A204.1 (cell line): ENCODE data around the gene SNX8.

Source experiments
- FAIRE-seq: peaks from 2 replicates; lab custom pipeline; 2012; peaks lifted over from hg19 to GRCh38; lab: Jason Lieb, UNC

SNX8 gene

DNA sequence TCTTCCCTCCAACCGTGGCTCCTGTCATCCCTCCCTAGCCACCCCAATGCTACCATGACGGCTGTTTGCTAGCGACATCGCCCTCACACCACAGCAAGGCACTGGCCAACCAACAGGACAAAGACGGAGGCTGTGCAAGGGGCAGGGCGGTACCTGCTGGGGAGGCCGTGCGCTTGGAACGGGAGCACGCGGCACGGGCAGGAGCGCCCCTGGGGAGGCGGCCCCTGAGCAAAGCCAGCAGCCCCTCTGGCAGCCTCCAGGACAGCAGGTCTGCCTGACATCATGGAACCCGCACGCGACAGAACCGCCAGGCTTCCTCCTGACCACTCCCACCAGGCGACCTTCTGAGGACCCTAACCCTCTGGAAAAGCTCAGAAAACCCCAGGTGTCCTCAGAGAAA, 94.2 kb downstream of the SNX8 start:
- FAIRE-seq, result no peak

DNA sequence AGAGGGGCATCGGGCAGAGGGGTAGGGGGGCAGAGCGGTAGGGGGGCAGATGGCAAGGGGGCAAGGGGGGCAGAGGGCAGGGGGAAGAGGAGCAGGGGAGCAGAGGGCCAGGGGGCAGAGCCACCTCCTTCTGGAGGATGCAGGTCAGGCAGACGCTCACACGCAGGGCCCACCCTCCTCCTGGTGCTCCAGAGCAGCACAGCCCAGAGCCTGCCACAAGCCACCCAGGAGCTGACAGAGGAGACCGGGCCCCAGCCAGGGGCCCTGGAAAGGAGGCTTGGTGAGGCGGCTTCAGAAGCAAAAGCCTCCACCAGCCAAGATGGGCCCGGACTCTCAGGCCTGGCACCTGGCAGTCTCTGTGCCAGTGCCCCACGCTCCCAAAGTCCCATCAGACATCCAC, 94.6 kb downstream of the SNX8 start:
- no peak for FAIRE-seq

DNA sequence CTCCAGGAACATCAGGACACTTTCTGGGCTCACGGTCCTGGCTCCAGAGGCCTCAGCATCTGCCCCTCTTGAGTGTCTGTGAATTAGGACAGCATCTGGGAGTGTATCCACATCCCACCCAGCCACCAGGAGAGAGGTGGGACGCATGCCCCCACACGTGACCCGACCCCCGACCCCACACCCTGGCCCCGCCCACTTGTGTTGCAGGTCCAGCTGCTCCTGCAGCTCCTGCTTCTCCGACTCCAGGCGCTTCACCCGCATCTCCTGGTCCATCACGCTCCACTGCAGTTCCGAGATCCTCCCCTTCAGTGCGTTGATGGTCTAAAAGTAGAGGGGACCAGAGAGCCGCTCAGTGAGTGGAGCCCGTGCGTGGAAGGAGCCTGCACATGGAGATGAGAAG, 95.1 kb downstream of the SNX8 start:
- FAIRE-seq, result no peak

DNA sequence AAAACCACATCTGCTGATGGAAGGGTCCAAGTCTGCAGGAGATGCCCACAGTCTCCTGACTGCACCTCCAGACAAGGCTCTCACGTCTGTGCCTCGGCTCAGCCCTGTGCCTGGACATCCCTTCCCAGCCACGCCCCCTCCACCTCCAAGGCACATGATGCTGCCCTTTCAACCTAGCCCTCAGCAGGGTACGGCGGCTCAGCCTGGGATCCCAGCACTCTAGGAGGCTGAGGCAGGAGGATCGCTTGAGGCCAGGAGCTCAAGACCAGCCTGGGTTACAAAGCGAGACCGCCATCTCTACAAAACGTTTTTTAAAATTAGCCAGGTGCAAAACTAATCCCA, 95.8 kb downstream of the SNX8 start:
- FAIRE-seq, result no peak

DNA sequence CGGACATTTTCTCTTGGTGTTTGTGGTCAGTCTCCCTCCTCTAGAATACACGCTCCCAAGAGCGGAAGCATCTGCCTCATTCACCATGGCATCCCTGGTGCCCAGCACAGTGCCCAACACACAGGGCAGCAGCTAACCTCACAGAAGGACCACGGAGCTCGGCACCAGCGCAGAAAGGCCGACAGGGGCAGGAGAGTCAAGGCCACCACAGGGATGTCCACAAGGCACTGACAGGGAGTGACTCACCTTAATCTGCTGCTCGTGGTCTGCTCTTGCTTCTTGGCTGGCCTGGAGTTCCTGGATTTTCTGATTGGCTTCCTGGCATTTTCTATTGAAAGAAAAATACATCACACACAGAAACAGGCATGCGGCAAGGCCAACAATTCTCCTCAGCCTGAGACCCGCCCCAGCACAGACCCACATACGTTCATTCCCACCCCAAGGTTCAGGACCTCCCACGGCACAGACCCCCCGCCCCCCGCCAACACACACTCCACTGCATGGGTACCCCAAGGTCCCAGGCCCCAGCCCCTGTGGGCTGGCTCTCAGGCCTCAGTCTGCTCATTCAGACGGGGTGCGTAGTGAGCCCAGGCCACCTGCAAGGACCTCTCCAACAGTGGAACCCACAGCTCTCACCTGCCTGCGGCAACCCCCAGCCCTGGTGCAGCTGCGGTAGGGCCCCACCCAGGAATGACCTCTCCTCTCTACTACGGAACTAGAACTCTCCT, 96.4 kb downstream of the SNX8 start:
- no peak for FAIRE-seq

DNA sequence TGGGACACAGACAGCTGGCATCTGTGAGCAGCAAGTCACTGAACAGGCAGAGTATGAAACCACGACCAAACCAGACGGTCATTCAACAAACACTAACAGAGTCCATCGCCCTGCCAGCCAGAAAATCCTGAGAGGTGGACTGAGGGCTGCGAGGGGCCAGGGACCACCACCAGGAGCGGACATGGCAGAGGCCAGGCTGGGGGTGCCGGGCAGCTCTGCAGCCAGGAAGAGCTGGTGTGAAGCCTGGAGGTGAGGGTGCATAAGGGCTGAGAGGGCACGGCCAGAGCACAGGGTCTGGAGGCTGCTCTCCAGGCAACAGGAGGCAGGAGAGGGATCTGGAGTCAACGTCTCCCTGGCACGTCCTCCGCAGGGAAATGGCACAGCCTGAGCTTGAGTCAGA, 97.0 kb downstream of the SNX8 start:
- FAIRE-seq, result no peak

DNA sequence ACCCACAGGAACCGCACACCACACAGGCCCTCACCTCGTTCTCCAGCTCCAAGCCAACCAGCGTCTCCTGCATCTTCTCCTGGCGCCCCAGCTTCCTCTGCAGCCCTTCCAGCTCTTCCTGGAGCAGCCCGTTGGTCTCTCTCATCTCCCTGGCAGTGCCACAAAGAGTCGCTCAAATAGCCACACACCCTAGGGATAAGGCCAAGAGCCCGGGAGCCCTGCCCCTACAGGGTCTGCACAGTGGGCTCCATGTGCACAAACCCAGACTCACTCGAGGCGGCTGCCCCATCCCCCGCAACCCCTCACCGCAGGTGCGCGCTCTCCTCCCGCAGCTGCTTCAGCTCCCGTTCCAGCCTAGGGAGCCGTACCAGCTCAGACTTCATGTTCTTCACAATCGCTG, 98.4 kb downstream of the SNX8 start:
- FAIRE-seq, result no peak

DNA sequence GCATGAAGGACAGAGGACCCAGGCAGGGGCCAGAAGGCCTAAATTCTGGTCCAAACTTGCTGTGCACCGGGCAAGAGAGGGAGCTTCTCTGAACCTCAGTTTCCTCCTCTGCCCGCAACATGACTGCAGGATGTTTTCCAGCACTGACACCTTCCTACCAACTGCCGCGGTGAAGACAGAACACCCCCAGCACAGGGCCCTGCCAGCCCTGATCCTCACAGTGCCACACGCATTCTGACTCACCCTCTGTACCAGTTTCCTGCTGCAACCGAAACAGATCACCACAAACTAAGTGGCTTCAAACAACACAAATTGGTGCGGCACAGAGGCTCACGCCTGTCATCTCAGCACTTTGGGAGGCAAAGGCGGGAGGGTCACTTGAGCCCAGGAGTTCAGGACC, 99.6 kb downstream of the SNX8 start:
- FAIRE-seq, result no peak

DNA sequence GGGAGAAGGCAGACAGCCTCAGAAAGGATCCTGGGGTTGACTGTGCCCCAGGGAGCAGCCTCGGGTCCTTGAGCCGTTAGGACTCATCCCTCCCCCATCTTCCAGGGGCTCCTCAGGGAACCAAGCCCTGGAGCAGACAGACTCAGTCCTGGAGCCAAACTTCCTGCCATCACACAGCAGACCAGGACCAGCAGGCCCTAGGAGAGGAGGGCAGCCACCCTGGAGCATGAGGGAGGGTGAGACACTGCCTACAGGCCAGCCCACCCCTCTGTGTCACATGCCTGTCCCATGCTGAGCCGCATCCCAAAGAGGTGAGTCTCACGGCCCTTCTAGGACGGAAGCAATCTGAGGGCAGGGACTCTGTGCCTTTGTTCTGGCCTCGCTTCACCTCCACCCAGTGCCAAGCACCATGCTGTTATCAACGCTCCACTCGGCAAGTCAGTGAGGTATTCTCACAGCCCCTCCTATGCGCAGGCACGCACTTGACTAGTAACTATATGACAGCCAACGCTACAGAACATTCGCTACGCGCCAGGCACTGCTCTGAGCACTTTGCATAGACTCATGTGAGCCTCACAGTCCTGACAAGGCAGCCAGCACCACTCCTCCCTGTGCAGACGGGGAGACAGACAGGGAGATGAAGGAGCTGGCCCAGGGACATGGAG, 100.6 kb downstream of the SNX8 start:
- FAIRE-seq, result no peak

DNA sequence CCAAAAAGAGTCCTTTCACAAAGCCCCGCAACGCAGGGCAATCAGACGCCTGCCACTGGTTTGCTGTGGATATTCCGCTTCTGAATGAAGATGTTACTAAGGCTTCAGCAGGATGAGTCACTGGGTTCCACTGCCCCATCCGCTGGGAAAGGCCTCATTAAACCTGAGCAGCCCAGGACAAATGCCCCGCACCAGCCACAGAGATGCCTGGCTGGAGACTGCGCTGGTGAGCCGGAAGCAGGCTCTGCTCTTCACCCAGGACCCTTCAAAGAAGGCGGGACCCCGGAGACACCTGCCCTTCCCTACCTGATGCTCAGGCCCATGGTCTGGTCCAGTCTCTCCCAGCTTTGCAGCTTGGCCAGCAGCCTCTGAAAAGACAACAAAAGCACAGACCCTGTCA, 101.3 kb downstream of the SNX8 start:
- FAIRE-seq, result no peak

DNA sequence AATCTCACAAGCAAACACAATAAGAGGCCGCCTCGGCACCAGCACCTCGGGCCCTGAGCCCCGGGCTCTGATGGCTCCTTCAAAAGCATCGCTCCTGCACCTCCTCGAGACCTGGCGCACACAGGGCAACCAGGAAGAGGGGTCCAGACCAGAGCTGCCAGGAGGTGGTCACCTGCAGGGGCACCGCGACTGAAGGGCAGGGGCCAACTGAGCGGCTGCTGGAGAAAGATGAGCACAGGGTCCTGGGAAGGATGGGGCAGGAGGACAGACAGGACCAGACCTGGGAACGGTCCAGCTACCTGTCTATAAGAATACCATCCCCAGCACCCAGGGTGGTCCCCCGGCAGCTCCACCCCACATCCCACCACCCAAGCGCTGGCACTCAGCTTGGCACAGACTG, 102.3 kb downstream of the SNX8 start:
- no peak for FAIRE-seq

DNA sequence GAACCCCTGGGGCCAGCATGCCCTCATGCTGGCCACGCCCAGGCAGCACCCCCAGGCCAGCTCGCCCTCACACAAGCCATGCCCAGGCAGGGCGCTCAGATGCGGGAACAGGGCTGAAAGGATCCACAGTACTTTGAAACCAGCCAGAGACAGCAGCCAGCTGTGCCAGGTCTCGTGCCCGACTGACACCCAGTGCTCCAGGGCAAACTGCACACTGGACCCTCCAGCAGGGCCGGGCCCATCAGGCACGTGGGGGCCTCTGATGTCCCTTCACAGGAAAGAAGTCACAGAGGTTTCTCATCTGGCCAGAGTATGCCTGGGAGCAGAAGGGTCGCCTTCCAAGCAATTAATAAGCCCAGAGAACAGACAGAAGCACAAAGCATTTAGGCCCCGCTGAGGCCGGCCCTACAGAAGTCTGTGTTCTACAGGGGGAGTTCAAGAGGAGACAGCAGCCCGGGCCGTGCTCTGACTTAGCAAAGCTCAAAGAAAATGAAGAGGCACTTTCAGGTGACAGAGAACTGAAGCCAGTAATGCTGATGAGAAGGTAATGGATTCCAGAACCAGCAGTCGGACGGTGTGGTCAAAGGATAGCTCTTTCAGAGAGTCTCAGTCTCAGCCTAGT, 102.9 kb downstream of the SNX8 start:
- FAIRE-seq, result no peak

DNA sequence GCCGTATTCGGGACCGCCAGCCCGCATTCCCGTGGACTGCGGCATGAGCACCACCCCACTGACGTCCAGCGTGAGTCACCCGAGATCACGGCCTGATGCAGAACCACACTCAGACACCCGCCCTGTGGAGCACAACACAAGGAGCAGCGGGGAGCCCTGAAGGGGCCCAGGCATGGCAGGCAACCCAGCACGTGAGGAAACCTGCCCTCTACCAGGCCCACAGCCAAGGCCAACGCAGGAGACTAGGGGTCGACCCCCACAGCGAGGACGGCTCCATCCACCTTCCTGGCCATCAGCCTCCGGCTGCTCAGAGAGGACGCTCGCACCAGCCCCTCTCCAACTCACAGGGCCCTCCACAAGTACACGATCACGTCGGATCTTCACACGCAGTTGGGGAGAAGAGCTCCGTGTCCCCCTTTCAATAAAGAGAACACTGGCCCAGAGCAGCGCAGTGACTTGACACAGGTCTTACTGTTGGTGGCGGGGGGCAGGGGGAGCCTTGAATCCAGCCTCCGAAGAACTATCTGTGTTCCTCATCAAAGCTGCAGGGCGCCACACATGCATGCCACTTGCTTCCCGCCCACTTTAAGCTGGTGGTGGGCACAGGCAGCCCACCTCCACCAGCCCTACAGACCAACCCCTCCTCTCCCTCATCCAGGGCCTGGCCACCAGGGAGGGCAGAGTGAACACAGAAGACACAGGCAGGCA, 103.5 kb downstream of the SNX8 start:
- no peak for FAIRE-seq

DNA sequence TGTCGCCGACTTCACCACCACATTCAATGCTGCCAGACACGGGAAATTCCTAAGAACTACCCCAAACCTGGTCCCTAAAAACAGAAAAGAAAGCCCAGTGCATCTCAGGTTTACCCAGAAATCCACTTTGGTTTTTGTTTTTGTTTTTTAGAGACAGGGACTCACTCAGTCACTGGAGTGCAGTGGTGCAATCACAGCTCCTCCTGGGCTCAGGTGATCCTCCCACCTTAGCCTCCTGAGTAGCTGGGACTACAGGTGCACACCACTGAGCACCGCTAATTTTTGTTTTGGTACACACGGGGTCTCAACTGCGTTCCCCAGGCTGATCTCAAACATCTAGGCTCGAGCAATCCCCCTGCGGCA, 104.3 kb downstream of the SNX8 start:
- no peak for FAIRE-seq

DNA sequence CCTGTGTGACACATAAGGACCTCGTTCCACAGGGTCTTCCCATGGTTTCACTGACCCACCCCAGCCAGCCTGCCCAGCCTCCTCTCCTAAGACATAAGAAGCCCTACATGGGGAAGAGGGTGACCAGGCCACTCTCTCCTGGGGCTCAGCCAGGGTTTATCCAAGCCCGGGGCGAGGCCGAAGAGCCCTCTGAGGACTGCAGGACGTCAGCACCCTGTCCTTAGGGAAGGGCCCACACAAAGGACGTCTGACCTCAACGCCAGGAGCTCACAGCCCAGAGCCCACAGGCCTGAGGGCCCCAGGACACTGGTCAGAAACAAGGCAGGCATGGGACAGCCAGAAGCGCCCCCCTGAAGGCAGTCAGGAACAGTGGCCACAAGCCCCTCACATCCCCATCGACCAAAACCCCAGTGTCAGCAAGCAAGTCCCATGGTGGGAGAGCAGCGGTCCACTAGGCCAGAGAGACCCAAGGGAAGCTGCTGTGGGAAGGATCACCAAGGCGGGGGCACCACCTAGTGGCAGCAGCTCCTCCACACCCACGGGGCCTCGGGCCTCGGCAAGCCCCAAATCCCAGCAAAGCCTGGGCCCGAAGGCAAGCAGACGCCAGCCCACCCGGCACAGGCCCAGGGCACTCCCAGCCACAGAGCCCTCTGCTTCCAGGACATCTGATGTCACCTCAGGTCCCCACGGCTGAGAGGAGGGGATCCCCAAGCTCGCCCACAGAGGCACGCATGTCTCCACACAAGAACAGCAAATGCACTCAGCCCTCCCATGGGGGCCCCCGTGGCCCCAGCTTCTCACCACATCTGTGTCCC, 104.9 kb downstream of the SNX8 start:
- no peak for FAIRE-seq

DNA sequence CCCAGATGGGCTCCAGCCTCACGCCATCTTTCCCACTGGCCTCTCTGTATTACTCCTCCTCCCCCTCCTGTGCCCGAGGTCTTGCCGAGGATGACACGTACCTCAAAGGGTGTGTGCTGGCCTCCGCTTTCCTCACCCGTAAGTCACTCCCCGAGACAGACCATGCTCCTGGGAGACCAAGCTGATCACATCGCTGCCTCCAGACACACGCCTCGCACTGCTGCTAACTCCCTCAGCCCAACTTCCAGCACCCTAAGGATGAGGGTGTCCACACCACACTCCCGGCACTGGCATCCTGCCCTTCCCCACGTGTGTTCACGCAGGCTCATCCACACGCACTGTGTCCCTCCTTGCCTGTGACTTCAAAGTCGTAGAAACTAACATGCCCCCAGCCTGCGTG, 105.5 kb downstream of the SNX8 start:
- no peak for FAIRE-seq

DNA sequence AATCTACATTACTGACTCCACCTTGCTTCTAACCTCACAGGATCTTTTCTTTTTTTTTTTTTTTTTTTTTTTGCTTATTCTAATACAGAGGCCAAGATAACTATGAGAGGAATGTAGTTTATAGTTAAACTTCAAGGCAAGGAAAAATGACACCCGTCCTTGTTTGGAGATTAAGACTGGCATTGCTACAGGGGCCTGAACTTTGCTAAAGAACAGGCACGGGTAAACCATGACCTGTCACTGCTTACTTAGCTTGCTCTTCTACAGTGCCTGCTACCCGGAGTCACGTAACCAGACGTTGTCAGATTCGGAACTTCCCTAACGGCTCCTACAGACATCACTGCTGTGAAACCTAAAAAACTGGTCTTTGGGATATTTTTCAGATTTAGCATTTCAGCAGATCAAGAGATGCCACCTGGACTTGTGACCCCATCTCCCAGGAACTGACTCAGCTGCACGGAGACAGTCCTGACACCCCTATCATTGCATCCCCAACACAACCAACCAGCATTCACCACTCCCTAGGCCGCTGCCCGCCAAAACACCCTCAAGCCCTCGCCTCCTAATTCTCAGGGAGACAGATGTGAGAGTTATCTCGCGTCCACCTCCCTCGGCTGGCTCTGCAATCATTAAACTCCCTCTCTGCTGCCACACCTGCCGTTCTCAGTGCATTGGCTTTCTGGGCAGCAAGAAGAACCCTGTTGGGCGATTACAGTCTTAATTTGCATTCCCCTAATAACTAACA, 109.0 kb downstream of the SNX8 start:
- no peak for FAIRE-seq

DNA sequence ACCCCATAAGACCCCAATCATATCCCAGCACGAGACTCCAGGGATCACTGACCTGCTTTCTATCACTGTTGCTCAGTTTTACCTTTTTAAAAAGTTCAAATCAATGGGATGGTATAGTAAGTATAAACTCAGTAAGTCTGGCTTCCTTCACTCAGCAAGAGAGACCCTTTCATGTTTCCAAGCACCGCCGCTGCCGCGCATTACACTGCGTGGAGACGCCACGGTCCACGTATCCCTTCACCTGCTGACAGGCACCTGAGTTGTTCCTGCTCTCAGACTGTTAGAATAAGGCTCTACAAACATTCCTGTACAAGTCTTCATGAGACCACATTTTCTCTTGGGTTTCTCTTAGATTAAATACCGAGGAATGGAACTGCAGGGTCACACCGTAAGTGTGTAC, 109.8 kb downstream of the SNX8 start:
- no peak for FAIRE-seq

DNA sequence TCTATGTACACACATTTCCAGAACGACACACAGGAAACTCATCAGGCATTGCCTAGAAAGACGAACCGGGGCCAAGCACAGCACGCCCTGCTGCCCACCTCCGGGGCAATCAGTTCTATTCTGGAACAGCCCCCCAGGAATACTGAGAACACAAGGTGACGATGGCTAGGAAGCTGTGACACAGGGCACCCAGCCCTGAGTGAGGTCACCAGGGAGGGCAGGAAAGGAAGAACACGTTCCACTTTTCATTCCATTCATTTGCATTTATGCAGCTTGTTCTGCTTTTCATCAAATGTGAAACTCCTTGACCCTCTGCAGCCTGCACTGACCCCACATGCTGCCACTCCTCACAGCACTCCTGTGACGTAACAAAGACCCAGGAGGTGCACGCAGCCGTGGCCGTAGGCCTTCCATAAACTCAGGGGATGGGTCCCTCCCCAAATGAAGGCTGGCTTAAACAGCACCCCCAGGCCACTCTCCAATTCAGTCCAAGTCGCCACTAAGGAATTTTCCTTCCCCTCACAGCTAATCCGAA, 110.4 kb downstream of the SNX8 start:
- FAIRE-seq, result no peak

DNA sequence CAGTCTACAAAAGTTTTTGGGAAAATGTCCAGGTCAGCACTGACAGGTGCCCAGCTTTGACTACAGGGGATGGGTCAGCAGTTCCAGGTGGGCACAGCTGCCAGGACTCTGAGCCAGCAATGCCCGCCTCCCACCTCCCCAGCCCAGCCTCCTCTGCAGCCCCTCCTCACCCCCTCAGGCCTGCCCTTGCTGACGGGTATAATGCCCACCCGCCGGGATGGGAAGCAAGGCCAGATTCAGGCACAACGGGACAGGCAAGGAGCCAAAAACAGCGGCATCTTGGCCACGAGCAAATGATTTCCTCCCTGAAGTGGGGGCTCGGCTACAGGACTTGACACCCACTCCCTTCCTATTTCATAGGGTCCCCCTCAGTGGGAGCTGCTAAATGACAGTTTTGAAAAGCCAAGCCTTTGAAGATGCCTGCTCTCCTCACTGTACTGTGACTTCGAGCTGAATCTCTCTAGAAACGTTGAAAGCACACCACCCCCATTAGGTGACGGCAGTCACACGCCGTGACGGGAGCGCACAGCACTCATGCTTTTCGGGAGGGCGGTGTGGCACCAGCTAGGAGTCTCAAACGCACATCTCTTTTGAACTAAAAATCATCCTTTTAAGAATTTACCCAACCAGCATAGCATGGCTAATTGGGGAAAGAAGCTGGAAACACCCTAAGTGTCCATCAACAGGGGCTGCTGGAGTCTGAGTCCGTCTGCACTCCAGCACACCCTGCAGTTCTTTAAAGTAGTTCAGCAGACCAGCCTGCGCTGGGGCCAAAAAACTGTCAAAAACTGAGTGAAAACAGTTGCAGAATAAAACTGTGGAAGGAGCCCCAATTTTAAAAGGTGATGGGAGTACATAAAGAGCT, 111.1 kb downstream of the SNX8 start:
- FAIRE-seq, result no peak

DNA sequence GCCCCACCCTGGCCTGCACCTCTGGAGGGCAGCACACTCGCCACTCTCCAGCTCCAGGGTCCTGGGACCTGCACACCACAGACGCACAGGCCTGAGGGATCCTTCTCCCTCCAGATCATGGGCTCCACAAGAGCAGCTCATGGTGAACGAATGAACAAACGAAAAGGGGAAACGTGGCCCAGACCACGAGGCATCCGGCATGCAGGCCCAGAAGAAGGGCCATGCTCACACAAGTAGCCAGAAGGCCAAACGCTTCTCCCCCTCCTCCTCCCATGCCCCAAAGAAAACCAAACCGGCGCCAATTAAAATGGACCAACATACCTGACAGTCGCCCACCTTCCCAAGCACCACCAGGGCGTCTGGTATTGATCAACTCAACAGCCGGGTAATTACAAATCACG, 111.9 kb downstream of the SNX8 start:
- no peak for FAIRE-seq
